HEK293 (cell line): ENCODE results near the gene SUPT20HL2.

Experiments
- CTCF ChIA-PET: fragments of 350-600 bp; formaldehyde crosslinking; extraction: SDS; loops from one replicate; lab custom pipeline; 2021; ENCODE audit warnings: antibody characterized with exemption; lab: Yijun Ruan, JAX
- POLR2A ChIA-PET: fragments of 300-600 bp; formaldehyde crosslinking; extraction: SDS; loops from one replicate; lab custom pipeline; 2020; ENCODE audit warnings: antibody characterized with exemption, inconsistent platforms; lab: Yijun Ruan, JAX
- H3K27ac ChIP-seq: fragments of 200-500 bp; sonication (Bioruptor generic); 2 replicates; pipeline ENCODE4 v1.5.1; 2014; ENCODE audit warnings: low read depth, low read length, control low read depth, inconsistent platforms; ENCODE audit errors: extremely low read depth
- H3K36me3 ChIP-seq, 2 experiments: fragments of 200-500 bp in 1 of 2; sonication (Bioruptor generic) in 1 of 2; 1 replicate in 1 of 2; 2 replicates in 1 of 2; pipeline ENCODE4 v1.5.1; 2014 to 2017; ENCODE audit warnings: inconsistent platforms in 2 of 2, low read length in 2 of 2; ENCODE audit not compliant: control insufficient read depth in 2 of 2, insufficient read depth in 1 of 2
- H3K4me1 ChIP-seq: fragments of 200-500 bp; sonication (Bioruptor generic); 2 replicates; pipeline ENCODE4 v1.5.1; 2014; ENCODE audit warnings: mild to moderate bottlenecking, low read length, inconsistent platforms; ENCODE audit not compliant: control insufficient read depth, insufficient read depth
- H3K4me3 ChIP-seq: 2 replicates; pipeline ENCODE4 v1.5.1; 2011; ENCODE audit warnings: low read depth, mild to moderate bottlenecking, control low read depth, low read length, moderate library complexity
- H3K9me3 ChIP-seq: fragments of 200-500 bp; sonication (Bioruptor generic); 2 replicates; pipeline ENCODE4 v1.5.1; 2014; ENCODE audit warnings: low read depth, low read length, inconsistent platforms; ENCODE audit not compliant: control insufficient read depth, insufficient read depth
- EGR2 ChIP-seq: fragments of 450-650 bp; formaldehyde crosslinking; IDR thresholded peaks from 2 replicates; pipeline ENCODE4 v1.5.1; 2016; ENCODE audit warnings: low read depth, missing biosample characterization, missing genetic modification characterization
- GFI1B ChIP-seq: fragments of 450-650 bp; formaldehyde crosslinking; IDR thresholded peaks from 2 replicates; pipeline ENCODE4 v1.5.1; 2016; ENCODE audit warnings: missing biosample characterization, missing genetic modification characterization
- GLIS1 ChIP-seq: fragments of 450-650 bp; formaldehyde crosslinking; IDR thresholded peaks from 2 replicates; pipeline ENCODE4 v1.5.1; 2016; ENCODE audit warnings: missing biosample characterization, missing genetic modification characterization
- KLF1 ChIP-seq: fragments of 450-650 bp; formaldehyde crosslinking; IDR thresholded peaks from 2 replicates; pipeline ENCODE4 v1.5.1; 2016; ENCODE audit warnings: missing biosample characterization, missing genetic modification characterization
- KLF8 ChIP-seq: fragments of 450-650 bp; formaldehyde crosslinking; IDR thresholded peaks from 2 replicates; pipeline ENCODE4 v1.5.1; 2016; ENCODE audit warnings: missing biosample characterization, missing genetic modification characterization
- SALL2 ChIP-seq: fragments of 450-650 bp; formaldehyde crosslinking; IDR thresholded peaks from 2 replicates; pipeline ENCODE4 v1.5.0; 2017; ENCODE audit warnings: missing biosample characterization, mild to moderate bottlenecking, missing genetic modification characterization, borderline replicate concordance
- TRIM28 ChIP-seq: IDR thresholded peaks from 2 replicates; pipeline ENCODE4 v1.6.1; 2011; ENCODE audit warnings: low read length, control low read depth, borderline replicate concordance
- YY1 ChIP-seq: fragments of 450-650 bp; formaldehyde crosslinking; IDR thresholded peaks from 2 replicates; pipeline ENCODE4 v1.5.1; 2018; ENCODE audit warnings: missing biosample characterization, missing genetic modification characterization
- ZBTB17 ChIP-seq: fragments of 450-650 bp; formaldehyde crosslinking; IDR thresholded peaks from 2 replicates; pipeline ENCODE4 v1.5.1; 2016; ENCODE audit warnings: missing biosample characterization, missing genetic modification characterization
- ZFP3 ChIP-seq: fragments of 450-650 bp; formaldehyde crosslinking; IDR thresholded peaks from 2 replicates; pipeline ENCODE4 v1.5.1; 2016; ENCODE audit warnings: low read depth, missing biosample characterization, missing genetic modification characterization
- ZFP69B ChIP-seq: fragments of 450-650 bp; formaldehyde crosslinking; IDR thresholded peaks from 2 replicates; pipeline ENCODE4 v1.5.1; 2016; ENCODE audit warnings: missing biosample characterization, missing genetic modification characterization
- ZNF121 ChIP-seq: fragments of 450-650 bp; formaldehyde crosslinking; IDR thresholded peaks from 2 replicates; pipeline ENCODE4 v1.5.1; 2016; ENCODE audit warnings: missing biosample characterization, missing genetic modification characterization
- ZNF132 ChIP-seq: fragments of 450-650 bp; formaldehyde crosslinking; IDR thresholded peaks from 2 replicates; pipeline ENCODE4 v1.5.1; 2017; ENCODE audit warnings: missing biosample characterization, missing genetic modification characterization, borderline replicate concordance
- ZNF146 ChIP-seq: fragments of 450-650 bp; formaldehyde crosslinking; IDR thresholded peaks from 2 replicates; pipeline ENCODE4 v1.5.1; 2016; ENCODE audit warnings: missing biosample characterization, missing genetic modification characterization
- ZNF175 ChIP-seq: fragments of 450-650 bp; formaldehyde crosslinking; IDR thresholded peaks from 2 replicates; pipeline ENCODE4 v1.5.1; 2016; ENCODE audit warnings: missing biosample characterization, missing genetic modification characterization
- ZNF211 ChIP-seq: fragments of 450-650 bp; formaldehyde crosslinking; IDR thresholded peaks from 2 replicates; pipeline ENCODE4 v1.5.1; 2016; ENCODE audit warnings: low read depth, missing biosample characterization, missing genetic modification characterization
- ZNF335 ChIP-seq: fragments of 450-650 bp; formaldehyde crosslinking; conservative IDR thresholded peaks from 2 replicates; pipeline ENCODE4 v1.5.1; 2016; ENCODE audit warnings: missing biosample characterization, missing genetic modification characterization
- ZNF354C ChIP-seq: fragments of 450-650 bp; formaldehyde crosslinking; IDR thresholded peaks from 2 replicates; pipeline ENCODE4 v1.5.1; 2016; ENCODE audit warnings: missing biosample characterization, missing genetic modification characterization, low read depth, borderline replicate concordance
- ZNF37A ChIP-seq: fragments of 450-650 bp; IDR thresholded peaks from 2 replicates; pipeline ENCODE4 v1.5.1; 2018; ENCODE audit warnings: missing biosample characterization, missing genetic modification characterization
- ZNF510 ChIP-seq: fragments of 450-650 bp; formaldehyde crosslinking; IDR thresholded peaks from 2 replicates; pipeline ENCODE4 v1.5.1; 2018; ENCODE audit warnings: mild to moderate bottlenecking, missing genetic modification characterization, missing biosample characterization; ENCODE audit not compliant: insufficient replicate concordance
- ZNF558 ChIP-seq: fragments of 450-650 bp; formaldehyde crosslinking; IDR thresholded peaks from 2 replicates; pipeline ENCODE4 v1.5.1; 2016; ENCODE audit warnings: missing biosample characterization, missing genetic modification characterization
- ZNF600 ChIP-seq: fragments of 450-650 bp; formaldehyde crosslinking; IDR thresholded peaks from 2 replicates; pipeline ENCODE4 v1.5.1; 2016; ENCODE audit warnings: missing biosample characterization, missing genetic modification characterization
- ZNF624 ChIP-seq: fragments of 450-650 bp; formaldehyde crosslinking; IDR thresholded peaks from 2 replicates; pipeline ENCODE4 v1.5.1; 2017; ENCODE audit warnings: missing biosample characterization, missing genetic modification characterization
- ZNF677 ChIP-seq: fragments of 450-650 bp; IDR thresholded peaks from 2 replicates; pipeline ENCODE4 v1.5.0; 2018; ENCODE audit warnings: missing biosample characterization, mild to moderate bottlenecking, missing genetic modification characterization, moderate library complexity
- ZNF707 ChIP-seq: fragments of 450-650 bp; formaldehyde crosslinking; IDR thresholded peaks from 2 replicates; pipeline ENCODE4 v1.5.1; 2016; ENCODE audit warnings: missing biosample characterization, missing genetic modification characterization
- ZNF777 ChIP-seq: fragments of 450-650 bp; formaldehyde crosslinking; IDR thresholded peaks from 2 replicates; pipeline ENCODE4 v1.5.1; 2017; ENCODE audit warnings: missing biosample characterization, missing genetic modification characterization, borderline replicate concordance
- ZNF792 ChIP-seq: fragments of 450-650 bp; formaldehyde crosslinking; IDR thresholded peaks from 2 replicates; pipeline ENCODE4 v1.5.1; 2016; ENCODE audit warnings: missing biosample characterization, missing genetic modification characterization
- ZSCAN30 ChIP-seq: fragments of 450-650 bp; IDR thresholded peaks from 2 replicates; pipeline ENCODE4 v1.5.1; 2018; ENCODE audit warnings: missing biosample characterization, mild to moderate bottlenecking, missing genetic modification characterization, moderate library complexity
- TF ChIP-seq, protein P1 (sequence below): fragments of 450-650 bp; formaldehyde crosslinking; IDR thresholded peaks from 2 replicates; pipeline ENCODE4 v1.5.1; 2016; ENCODE audit warnings: missing biosample characterization, missing genetic modification characterization
- TF ChIP-seq, protein P2 (sequence below): fragments of 450-650 bp; formaldehyde crosslinking; IDR thresholded peaks from 2 replicates; pipeline ENCODE4 v1.5.1; 2016; ENCODE audit warnings: missing biosample characterization, missing genetic modification characterization
- TF ChIP-seq, protein P3 (sequence below): sonication (generic); formaldehyde crosslinking; IDR thresholded peaks from 2 replicates; pipeline ENCODE4 v1.8.1; 2022; ENCODE audit warnings: mild to moderate bottlenecking, moderate library complexity, missing genetic modification reagents

The SUPT20HL2 gene

DNA sequence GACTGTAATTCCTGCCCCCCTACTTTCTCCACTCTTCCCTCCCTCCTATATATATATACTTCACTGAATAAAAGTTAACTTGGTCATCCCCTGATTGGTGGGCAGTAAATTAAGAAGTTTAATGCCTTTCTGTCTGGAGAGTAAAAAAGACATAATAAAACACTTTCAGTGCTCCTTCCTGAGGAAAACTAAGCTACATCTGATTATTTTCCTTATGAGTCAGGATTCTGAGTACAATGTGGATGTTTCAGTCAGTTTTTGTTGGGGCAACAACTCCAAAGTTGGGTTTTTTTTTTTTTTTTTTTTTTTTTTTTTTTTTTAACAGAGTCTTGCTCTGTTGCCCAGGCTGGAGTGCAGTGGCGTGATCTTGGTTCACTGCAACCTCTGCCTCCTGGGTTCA is 22.0 kb upstream of the SUPT20HL2 start:
- TF ChIP-seq, protein P1, sequence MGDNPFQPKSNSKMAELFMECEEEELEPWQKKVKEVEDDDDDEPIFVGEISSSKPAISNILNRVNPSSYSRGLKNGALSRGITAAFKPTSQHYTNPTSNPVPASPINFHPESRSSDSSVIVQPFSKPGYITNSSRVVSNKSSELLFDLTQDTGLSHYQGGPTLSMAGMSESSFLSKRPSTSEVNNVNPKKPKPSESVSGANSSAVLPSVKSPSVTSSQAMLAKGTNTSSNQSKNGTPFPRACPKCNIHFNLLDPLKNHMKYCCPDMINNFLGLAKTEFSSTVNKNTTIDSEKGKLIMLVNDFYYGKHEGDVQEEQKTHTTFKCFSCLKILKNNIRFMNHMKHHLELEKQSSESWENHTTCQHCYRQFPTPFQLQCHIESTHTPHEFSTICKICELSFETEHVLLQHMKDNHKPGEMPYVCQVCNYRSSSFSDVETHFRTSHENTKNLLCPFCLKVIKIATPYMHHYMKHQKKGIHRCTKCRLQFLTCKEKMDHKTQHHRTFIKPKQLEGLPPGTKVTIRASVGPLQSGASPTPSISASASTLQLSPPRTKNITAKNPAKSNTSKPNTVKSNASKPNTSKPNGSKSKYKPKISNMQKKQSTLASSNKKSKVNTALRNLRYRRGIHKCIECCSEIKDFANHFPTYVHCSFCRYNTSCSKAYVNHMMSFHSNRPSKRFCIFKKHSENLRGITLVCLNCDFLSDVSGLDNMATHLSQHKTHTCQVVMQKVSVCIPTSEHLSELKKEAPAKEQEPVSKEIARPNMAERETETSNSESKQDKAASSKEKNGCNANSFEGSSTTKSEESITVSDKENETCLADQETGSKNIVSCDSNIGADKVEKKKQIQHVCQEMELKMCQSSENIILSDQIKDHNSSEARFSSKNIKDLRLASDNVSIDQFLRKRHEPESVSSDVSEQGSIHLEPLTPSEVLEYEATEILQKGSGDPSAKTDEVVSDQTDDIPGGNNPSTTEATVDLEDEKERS (tag by site-specific recombination): no peak
- TF ChIP-seq ZNF354C (tag by site-specific recombination) (no peak), ZNF624 (no peak), ZSCAN30 (tag by site-specific recombination) (no peak), YY1 (tag by site-specific recombination) (no peak), ZNF707 (tag by site-specific recombination) (no peak), KLF1 (tag by site-specific recombination) (no peak), ZNF146 (tag by site-specific recombination) (no peak), ZNF600 (no peak), ZFP69B (tag by site-specific recombination) (no peak), ZNF510 (tag by site-specific recombination) (no peak), ZFP3 (tag by site-specific recombination) (no peak), KLF8 (tag by site-specific recombination) (no peak), ZNF132 (no peak), ZNF121 (tag by site-specific recombination) (no peak), ZNF777 (tag by site-specific recombination) (no peak)
- TF ChIP-seq, protein P2, sequence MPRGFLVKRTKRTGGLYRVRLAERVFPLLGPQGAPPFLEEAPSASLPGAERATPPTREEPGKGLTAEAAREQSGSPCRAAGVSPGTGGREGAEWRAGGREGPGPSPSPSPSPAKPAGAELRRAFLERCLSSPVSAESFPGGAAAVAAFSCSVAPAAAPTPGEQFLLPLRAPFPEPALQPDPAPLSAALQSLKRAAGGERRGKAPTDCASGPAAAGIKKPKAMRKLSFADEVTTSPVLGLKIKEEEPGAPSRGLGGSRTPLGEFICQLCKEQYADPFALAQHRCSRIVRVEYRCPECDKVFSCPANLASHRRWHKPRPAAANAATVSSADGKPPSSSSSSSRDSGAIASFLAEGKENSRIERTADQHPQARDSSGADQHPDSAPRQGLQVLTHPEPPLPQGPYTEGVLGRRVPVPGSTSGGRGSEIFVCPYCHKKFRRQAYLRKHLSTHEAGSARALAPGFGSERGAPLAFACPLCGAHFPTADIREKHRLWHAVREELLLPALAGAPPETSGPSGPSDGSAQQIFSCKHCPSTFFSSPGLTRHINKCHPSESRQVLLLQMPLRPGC (tag by site-specific recombination): no peak
- POLR2A ChIA-PET: no interaction called here
- CTCF ChIA-PET: interaction anchor here (0.8 kb wide), 1 partner anchor 76 kb away, joined by 3 read pairs; no protein-coding TSS in a partner anchor
- Histone ChIP-seq H3K4me3 (no peak overlapping the region), H3K4me1 (no peaks in the 10 kb centered on the region), H3K9me3 (no peaks in the 10 kb centered on the region; the same call in 1 of the 2 replicates), H3K27ac (no peak overlapping the region), H3K36me3 (no peaks in the 10 kb centered on the region)

GRCh38 chrX:24334461-24334860 is 20.6 kb upstream of the SUPT20HL2 start:
- H3K36me3 ChIP-seq: no peaks in the 10 kb centered on the region
- H3K4me3 ChIP-seq: no peak overlapping the region
- no peak overlapping the region for H3K27ac ChIP-seq
- no peaks in the 10 kb centered on the region for H3K4me1 ChIP-seq
- ChIA-PET CTCF (no interaction called here), POLR2A (no interaction called here)
- no peaks in the 10 kb centered on the region; the same call in 1 of the 2 replicates for H3K9me3 ChIP-seq
- TF ChIP-seq ZNF211: no peak
- TF ChIP-seq, protein P2 (tag by site-specific recombination): no peak
- TF ChIP-seq GFI1B (tag by site-specific recombination): no peak
- TF ChIP-seq ZNF175 (tag by site-specific recombination): no peak
- no peak for TF ChIP-seq TRIM28
- no peak for TF ChIP-seq GLIS1 (tag by site-specific recombination)
- TF ChIP-seq ZNF558: no peak
- TF ChIP-seq ZNF792 (tag by site-specific recombination): no peak
- TF ChIP-seq ZNF677 (tag by site-specific recombination): no peak
- TF ChIP-seq SALL2: no peak
- no peak for TF ChIP-seq EGR2
- TF ChIP-seq, protein P3, sequence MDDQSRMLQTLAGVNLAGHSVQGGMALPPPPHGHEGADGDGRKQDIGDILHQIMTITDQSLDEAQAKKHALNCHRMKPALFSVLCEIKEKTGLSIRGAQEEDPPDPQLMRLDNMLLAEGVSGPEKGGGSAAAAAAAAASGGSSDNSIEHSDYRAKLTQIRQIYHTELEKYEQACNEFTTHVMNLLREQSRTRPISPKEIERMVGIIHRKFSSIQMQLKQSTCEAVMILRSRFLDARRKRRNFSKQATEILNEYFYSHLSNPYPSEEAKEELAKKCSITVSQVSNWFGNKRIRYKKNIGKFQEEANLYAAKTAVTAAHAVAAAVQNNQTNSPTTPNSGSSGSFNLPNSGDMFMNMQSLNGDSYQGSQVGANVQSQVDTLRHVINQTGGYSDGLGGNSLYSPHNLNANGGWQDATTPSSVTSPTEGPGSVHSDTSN (CRISPR knock-in tag): no peak
- TF ChIP-seq ZBTB17 (tag by site-specific recombination): no peak
- no peak for TF ChIP-seq ZNF132
- no peak for TF ChIP-seq ZNF37A (tag by site-specific recombination)
- no peak for TF ChIP-seq ZNF335 (tag by site-specific recombination)
